DMS 273 (cell line): ENCODE results near the gene ANXA5.

Source experiments
- DNase-seq: peaks from one replicate; lab custom pipeline; 2025; ENCODE audit not compliant: unreplicated experiment; lab: John Stamatoyannopoulos, UW

Gene ANXA5

GRCh38 chr4:121712001-121712651 lies 15.3 kb upstream of the ANXA5 start:
- no peak for DNase-seq

- peak; percentile 79 for DNase-seq
Observed at GRCh38 chr4:121711263-121712000, 14.7 kb upstream of the ANXA5 start.

GRCh38 chr4:121709766-121710405 lies 13.1 kb upstream of the ANXA5 start:
- no peak for DNase-seq

GRCh38 chr4:121707344-121707743 lies 10.6 kb upstream of the ANXA5 start:
- no peak for DNase-seq

GRCh38 chr4:121706595-121707021 lies 9.8 kb upstream of the ANXA5 start:
- DNase-seq = no peak

GRCh38 chr4:121705521-121705920 lies 8.7 kb upstream of the ANXA5 start:
- DNase-seq = no peak

- no peak for DNase-seq
Observed at GRCh38 chr4:121702136-121702535, 5.4 kb upstream of the ANXA5 start.

GRCh38 chr4:121701263-121701662 lies 4.5 kb upstream of the ANXA5 start:
- DNase-seq = no peak

GRCh38 chr4:121698236-121698671 lies 1.5 kb upstream of the ANXA5 start:
- peak; percentile 10 for DNase-seq

GRCh38 chr4:121697564-121697963 lies 784 bp upstream of the ANXA5 start:
- DNase-seq = peak; percentile 9

- DNase-seq = peak; percentile 51
Observed at GRCh38 chr4:121696170-121696580, 605 bp downstream of the ANXA5 start.

- no peak for DNase-seq
Observed at GRCh38 chr4:121693886-121694285, 2.9 kb downstream of the ANXA5 start.

- no peak for DNase-seq
Observed at GRCh38 chr4:121693450-121693849, 3.3 kb downstream of the ANXA5 start.

- DNase-seq = no peak
Observed at GRCh38 chr4:121692261-121692660, 4.5 kb downstream of the ANXA5 start.

- DNase-seq = no peak
Observed at GRCh38 chr4:121690001-121690400, 6.8 kb downstream of the ANXA5 start.

- DNase-seq = no peak
Observed at GRCh38 chr4:121688701-121689100, 8.1 kb downstream of the ANXA5 start.

GRCh38 chr4:121688261-121688660 lies 8.5 kb downstream of the ANXA5 start:
- DNase-seq = no peak

GRCh38 chr4:121686255-121686654 lies 10.5 kb downstream of the ANXA5 start:
- no peak for DNase-seq

GRCh38 chr4:121685257-121685656 lies 11.5 kb downstream of the ANXA5 start:
- no peak for DNase-seq

GRCh38 chr4:121684561-121684960 lies 12.2 kb downstream of the ANXA5 start:
- no peak for DNase-seq

GRCh38 chr4:121684016-121684415 lies 12.8 kb downstream of the ANXA5 start:
- DNase-seq = no peak

- DNase-seq = no peak
Observed at GRCh38 chr4:121680571-121680970, 16.2 kb downstream of the ANXA5 start.
